GM12892 (cell line): ENCODE data around the gene NGF.

ENCODE experiments used
- POLR2A ChIP-seq: IDR thresholded peaks from 2 replicates; pipeline ENCODE4 v1.6.1; 2011; ENCODE audit warnings: low read depth, low read length, control low read depth
- POLR2AphosphoS5 ChIP-seq: IDR thresholded peaks from 2 replicates; pipeline ENCODE4 v1.6.1; 2011; ENCODE audit warnings: low read depth, low read length, control low read depth

- TF ChIP-seq POLR2AphosphoS5 = no peak
- no peak for TF ChIP-seq POLR2A
These were observed 100.5 kb downstream of the NGF start for GRCh38 chr1:115237507-115237906.
